Measurements from ENCODE around the gene EDRF1.

DNA sequence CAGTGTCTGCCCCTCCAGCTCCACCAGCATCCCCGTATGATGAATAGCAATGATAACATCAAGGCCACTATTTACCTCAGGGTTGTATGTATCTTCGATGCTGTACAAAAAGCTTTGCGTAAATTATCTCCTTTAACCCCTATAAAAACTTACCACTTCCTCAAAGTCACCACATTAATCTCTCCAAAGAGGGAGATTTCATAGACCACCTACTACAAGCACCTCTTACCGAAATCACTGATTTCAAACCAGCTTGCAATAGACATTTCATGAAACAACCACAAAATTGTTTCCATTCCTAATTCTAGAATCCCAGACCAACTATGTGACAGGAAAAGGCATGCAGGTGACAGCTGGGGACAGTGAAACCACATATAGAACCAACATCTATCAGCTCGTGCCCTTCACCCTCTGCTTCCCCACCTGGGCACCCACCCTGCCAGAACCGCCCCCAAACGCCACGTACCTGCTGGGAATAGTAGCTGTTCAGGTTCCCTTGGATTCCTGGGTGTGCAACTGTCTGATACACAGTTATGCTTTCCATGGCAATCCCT, 76.2 kb downstream of the EDRF1 start:
- TF ChIP-seq POLR2A (IDR thresholded peaks at IDR 0.05; ENCODE audit: low read depth, low read length) (no peak), SPI1 (IDR thresholded peaks at IDR 0.05; ENCODE audit: low read depth, low read length) (no peak)
